GM21381 (cell line): ENCODE measurements around the gene SSX7.
"Not testable (repeated sequence)": the region's sequence is repeated elsewhere in the genome, so short reads cannot be mapped to it uniquely, and the experiment has no call there.

ENCODE experiments used
- ATAC-seq: cut with Tn5 transposase; IDR thresholded peaks from one replicate; pipeline ENCODE4 v1.9.1; 2021; ENCODE audit warnings: mild to moderate bottlenecking, moderate library complexity; ENCODE audit not compliant: unreplicated experiment

The SSX7 gene, protein sequence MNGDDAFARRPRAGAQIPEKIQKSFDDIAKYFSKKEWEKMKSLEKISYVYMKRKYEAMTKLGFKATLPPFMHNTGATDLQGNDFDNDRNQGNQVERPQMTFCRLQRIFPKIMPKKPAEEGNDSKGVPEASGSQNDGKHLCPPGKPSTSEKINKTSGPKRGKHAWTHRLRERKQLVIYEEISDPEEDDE

GRCh38 chrX:52654800-52655199 is at the start of gene SSX7:
Gene SSX7, minus strand, starts transcription at chrX:52654900. Its CDS starts 1,428 bp downstream, at chrX:52653472.
- not testable (repeated sequence) for ATAC-seq

GRCh38 chrX:52692034-52692433 is 37.3 kb upstream of the SSX7 start:
- ATAC-seq: not testable (repeated sequence)

DNA sequence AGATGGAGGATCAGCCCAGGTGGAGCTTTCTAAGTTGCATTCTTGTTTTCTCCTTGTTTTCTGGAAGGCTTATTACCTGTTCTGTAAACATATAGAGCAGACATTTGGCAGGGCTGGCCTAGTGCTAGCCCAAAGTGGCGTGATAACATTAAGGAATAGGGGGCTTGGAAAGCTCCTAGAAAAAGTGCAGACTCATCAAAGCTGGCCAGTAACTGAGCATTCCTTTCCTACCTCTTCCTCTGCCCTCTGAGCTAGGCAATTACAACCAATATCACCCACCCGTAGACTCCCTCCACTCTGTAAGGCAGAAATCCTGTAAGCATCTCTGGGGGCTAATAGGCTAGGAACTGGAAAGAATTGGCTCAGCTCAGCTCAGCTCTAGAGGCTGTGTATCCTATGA is 7.5 kb upstream of the SSX7 start:
- not testable (repeated sequence) for ATAC-seq

DNA sequence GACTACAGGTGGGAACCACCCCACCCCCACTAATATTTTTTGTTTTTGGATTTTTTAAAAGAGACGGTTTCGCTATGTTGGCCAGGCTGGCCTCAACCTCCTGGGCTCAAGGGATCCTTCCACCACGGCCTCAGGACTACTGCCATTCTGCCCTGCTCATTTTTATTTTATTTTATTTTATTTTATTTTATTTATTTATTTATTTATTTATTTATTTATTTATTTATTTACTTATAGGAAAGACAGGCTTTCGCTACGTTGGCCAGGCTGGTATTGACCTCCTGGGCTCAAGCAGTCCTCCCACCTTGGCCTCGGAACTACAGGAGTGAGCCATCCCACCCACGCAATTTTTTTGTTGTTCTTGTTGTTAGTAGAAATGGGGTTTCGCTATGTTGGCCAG is 775 bp upstream of the SSX7 start:
- ATAC-seq: not testable (repeated sequence)

DNA sequence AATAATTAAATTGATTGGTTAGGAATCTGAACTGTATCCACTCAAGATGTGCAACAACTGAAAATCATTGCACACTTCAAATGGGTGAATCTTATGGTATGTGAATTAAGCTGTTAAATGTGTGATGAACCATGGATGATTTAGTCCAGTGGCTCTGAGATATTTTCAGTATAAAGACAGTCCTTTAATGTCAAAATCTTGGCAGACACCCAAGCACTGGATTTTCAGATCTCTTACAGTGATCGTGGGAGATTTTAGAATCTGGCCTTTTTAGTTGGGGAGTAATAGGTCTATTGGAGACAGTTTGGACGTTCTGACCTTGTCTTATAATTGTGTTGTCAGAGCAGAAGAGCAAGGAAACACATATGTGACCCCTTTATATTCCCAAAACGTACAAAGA is 4.0 kb downstream of the SSX7 start:
- not testable (repeated sequence) for ATAC-seq

DNA sequence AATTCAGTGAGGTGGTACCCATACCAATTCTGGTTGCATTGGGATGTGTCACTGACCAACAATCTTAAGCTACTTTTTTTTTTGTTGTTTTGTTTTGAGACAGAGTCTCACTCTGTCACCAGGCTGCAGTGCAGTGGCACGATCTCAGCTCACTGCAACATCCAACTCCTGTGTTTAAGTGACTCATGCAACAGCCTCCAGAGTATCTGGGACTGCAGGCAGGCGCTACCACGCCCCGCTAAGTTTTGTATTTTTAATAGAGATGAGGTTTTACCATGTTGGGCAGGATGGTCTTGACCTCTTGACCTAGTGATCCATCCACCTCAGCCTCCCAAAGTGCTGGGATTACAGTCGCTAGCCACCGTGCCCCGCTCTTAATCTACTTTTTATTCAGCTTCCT is 5.7 kb downstream of the SSX7 start:
- ATAC-seq: not testable (repeated sequence)

DNA sequence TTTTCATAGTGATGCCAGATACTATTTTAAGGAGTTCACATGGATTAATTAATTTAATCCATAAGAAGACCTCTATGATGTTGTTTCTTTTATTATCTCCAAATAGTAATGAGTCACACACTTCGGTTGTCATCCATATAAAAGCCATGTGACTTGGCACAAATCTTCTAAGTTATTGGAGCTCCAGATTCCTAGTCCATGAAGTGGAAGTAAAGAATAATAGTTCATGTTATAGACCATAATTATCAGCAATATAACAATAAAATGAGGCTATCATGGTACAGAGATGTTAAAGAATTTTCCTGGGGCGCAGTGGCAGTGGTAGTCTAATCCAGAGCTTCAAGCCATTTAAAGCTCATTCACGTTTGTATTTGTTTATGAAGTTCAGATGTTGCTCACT is 26.2 kb downstream of the SSX7 start:
- not testable (repeated sequence) for ATAC-seq

DNA sequence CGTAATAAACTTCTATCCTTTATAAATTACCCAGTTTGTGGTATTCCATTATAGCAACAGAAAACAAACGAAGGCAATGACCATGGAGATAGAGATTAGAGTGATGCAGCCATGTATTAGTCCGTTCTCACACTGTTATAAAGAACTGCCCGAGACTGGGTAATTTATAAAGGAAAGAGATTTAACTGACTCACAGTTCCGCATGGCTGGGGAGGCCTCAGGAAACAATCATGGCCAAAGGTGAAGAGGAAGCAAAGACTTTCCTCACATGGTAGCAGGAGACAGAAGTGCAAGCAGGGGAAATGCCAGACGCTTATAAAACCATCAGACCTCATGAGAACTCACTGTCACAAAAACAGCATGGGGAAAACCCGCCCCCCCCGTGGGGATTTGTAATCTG is 34.0 kb downstream of the SSX7 start:
- not testable (repeated sequence) for ATAC-seq

DNA sequence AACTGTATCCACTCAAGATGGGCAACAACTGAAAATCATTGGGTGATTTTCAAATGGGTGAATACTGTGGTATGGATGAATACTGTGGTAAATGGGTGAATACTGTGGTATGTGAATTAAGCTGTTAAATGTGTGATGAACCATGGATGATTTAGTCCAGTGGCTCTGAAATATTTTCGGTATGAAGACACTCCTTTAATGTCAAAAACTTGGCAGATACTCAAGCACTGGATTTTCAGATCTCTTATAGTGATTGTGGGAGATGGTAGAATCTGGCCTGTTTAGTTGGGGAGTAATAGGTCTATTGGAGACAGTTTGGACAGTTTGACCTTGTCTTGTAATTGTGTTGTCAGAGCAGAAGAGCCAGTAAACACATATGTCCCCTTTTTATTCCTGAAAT is 45.7 kb downstream of the SSX7 start:
- ATAC-seq: no peak

GRCh38 chrX:52603151-52603550 is 51.5 kb downstream of the SSX7 start:
- ATAC-seq: not testable (repeated sequence)

- no peak for ATAC-seq
Observed at GRCh38 chrX:52598886-52599285, 55.8 kb downstream of the SSX7 start.

GRCh38 chrX:52594658-52595057 is 60.0 kb downstream of the SSX7 start:
- no peak for ATAC-seq
